ENCODE results near the gene SCCPDH.

SCCPDH gene

DNA sequence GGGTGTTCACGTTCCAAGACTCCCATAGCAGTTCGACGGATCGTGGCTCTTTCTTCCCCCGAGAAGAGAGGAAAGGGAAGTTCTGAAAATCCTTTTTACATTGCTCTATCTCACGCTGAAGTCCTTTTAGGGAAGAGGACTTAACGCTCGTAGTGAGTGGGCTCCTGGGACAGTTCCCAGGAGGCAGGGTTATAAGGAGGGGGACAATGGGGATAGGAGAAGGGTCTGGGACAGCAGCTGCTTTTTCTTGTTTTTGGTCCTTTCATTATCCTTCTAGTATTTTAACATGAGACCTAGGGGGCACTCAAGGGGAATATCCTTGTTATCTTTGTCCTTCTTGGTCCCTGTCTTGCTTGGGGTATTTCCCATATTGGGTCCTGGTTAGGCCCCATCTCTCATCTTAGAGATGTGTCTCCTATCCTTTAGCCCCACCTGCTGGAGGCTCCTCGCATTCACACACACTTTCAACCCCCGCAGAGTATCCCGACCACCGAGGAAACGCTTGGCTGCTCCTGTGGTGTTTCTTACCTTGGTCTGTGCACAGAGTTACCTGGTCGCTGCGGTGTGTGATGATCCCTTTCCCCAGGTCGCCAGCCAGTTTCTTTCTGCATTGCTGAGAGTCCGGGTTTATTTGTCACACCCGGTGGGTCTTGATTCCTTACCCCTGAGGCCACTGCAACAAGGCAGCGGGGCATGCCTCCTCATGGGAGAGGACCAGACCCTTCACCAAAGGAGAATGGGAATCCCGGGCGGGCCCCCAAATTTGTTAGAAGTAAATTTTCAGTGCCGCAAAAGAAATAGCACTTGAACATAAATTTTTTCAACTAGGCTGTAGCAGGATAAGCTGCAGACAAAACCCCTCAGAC lies 29.7 kb downstream of the SCCPDH start:
- peak in 1 of 2 experiments; percentile 3 for DNase-seq

DNA sequence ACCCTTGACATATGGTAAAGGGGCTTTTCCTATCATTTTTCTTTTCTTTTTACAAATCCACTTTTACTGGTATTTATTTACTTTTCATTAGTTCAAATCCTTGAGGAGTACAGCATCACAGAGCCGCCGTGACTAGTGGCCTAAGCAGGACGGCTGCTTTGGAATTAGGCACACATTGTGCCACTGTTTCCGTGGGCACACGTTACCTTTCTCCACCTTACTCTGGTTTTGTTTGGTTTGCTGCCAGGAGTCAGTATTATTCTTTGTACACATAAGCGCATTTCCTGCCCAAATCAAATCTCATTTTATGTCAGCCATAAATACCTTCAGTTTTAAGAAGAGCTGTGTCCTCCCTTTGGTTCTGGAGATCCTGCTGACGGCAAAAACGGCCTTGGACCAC lies 31.2 kb downstream of the SCCPDH start:
- no peak for DNase-seq

DNA sequence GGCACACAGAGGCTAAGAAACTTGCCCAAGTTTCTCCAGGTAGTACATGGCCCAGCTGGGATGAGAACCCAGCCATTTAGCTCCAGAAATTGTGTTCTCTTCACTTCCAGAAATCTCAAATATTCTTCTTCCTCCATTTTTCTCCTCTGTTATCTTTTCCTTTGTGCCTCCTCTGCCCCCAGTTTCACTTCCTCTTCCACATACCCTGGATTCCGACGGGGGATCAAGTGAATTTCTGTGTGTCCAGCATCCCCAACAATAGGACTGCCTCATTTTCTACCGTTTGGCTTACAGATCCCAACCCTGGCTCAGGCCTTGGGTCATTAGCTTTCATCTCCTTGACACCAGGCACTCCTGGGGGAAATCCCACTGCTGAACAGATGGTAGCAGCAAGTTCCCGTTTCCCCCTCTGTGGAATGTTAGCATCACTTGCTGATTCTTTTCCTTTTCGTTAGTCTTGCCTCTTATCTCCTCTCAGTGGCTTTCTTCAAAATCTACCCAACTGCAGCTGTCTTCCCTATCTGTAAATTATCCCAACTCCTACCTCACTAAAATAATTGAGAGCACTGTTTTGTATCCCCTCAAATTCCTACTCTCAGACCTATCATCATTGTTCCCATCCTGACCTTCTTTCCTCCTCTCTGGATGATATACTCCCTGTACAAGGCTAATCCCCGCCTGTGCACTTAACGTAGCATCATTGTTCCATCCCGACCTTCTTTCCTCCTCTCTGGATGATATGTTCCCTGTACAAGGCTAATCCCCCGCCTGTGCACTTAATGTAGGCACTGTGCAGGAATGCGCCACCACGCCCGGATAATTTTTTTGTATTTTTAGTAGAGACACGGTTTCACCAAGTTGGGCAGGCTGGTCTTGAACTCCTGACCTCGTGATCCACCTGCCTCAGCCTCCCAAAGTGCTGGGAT lies 36.5 kb downstream of the SCCPDH start:
- DNase-seq = no peak

DNA sequence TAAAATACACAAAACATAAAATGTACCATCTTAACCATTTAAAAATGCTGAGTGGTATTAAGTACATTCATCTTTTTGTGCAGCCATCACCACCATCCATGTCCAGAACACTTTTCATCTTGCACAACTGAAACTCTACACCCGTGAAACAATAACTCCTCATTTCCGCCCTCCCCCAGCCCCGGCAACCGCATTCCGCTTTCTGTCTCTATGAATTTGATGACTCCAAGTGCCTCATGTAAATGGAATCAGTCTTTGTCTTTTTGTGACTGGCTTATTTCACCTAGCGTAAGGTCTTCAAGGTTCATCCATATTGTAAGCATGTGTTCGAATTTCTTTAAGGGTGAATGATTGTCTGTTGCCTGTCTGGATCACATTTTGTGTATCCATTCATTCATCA lies 37.2 kb downstream of the SCCPDH start:
- peak in 1 of 2 experiments; percentile 20 for DNase-seq

DNA sequence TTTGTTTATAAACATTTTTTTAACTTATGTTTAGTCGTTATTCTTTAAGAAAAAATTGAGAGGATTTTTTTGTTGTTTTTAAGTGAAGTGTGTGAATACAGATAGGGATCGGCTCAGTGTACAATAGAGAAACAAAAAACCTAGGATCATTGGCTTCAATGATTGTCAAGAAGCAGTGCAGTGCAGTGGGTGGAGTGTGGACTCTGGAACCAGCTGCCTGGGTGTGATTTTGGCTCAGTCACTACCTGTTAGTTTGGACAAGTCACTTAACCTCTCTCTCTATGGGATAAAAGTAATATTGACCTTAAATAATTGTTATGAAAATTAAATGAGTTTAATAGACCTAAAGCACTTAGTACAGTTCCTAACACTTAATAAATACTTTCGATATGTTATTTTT lies 41.3 kb downstream of the SCCPDH start:
- DNase-seq = no peak

DNA sequence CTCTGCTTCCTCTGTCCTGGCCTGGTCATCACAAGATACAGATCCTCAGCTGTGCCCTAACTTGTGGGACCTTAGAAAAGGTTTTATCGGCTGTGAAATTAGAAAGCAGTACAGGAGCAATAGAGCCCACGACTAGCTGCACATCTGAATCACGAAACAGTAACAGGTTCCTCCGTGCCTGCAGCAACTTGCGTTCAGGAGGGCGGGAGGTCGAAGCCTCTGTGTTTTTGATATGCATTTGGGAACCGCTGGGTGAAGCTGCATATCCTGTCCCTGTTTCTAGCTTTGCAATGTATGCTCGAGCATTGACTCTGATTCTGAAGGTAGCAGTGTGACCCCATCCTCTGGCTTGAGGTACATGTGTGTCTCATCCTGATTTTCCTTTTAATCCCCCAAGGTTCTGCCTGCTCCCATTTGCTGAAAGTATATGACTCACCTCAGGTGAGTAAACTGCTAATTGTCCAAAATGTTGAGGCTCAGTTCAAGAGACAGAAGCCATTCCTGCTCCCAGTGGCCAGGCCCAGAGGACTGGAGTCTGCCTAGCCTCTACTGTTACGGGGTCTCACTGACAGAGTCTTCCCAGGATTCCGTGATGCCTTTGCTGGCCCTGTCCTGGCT lies 44.3 kb downstream of the SCCPDH start:
- no peak for DNase-seq

DNA sequence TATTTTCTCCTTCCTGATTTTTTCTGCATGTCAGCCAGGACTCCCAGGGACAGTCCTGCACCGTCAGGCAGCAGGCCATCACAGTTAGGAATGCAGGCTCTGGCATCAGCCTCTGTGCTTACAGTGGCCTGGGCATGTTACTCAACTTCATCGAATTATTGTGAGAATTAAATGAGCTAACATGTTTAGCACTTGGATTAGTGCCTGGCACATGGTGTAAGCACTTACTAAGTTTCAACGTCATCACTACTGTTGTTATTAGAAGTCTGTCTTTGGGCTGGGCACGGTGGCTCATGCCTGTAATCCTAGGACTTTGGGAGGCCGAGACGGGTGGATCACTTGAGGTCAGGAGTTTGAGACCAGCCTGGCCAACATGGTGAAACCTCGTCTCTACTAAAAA lies 45.1 kb downstream of the SCCPDH start:
- no peak for DNase-seq

DNA sequence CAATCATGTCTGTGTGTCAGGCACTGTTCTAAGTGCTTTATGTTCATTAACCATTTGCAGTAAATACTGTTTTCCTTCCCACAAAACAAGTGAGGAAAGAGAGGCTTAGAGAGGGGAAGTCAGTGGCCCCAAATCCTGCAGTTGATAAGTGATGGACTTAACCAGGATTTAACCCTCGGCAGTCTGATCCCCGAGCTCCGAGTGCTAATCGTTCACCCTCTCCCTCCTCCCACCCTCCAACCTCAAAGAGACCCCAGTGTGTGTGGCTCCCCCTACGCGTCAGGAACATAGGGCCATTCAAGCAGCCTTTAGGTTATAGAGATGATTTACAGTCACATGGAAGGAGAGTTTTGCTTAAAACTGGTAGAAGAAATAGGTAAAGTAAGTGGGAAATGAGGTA lies 47.2 kb downstream of the SCCPDH start:
- no peak for DNase-seq

DNA sequence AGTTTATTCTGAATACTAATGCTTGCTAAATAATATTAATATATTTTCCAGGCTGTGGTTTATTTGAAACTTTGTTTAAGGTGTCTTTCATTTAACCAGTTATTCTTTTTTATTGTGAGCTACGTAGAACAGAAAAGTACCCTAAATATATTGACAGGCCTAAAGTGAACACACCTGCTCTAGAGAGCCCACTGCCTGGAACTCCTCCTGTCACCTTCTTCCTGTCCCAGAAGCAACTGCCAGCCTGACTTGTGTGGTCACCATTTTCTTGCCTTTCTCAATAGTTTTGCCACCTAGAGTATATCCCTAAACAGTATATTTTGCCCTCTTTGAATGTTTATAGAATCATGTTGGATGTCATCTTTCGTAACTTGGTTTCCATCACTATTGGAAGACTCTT lies 48.5 kb downstream of the SCCPDH start:
- DNase-seq = no peak

DNA sequence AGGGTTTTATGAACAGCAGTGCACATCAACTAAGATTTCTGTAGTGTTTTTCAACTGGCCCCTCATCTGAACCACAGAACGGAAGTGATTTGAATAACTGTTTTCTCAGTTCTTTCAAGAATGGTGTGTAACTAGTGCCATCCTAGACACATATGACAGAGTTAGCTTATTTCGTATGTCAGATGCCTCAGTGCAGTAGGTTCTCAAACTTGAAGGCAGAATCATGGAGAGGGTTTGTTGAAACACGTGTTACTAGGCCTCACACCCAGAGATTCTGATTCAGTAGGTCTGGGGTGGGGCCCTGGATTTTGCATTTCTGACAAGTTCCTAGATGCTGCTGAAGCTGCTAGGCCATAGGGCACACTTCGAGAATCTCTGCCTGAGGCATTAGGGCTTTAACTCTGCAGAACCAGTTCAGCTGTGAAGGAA lies 49.0 kb downstream of the SCCPDH start:
- DNase-seq = no peak

DNA sequence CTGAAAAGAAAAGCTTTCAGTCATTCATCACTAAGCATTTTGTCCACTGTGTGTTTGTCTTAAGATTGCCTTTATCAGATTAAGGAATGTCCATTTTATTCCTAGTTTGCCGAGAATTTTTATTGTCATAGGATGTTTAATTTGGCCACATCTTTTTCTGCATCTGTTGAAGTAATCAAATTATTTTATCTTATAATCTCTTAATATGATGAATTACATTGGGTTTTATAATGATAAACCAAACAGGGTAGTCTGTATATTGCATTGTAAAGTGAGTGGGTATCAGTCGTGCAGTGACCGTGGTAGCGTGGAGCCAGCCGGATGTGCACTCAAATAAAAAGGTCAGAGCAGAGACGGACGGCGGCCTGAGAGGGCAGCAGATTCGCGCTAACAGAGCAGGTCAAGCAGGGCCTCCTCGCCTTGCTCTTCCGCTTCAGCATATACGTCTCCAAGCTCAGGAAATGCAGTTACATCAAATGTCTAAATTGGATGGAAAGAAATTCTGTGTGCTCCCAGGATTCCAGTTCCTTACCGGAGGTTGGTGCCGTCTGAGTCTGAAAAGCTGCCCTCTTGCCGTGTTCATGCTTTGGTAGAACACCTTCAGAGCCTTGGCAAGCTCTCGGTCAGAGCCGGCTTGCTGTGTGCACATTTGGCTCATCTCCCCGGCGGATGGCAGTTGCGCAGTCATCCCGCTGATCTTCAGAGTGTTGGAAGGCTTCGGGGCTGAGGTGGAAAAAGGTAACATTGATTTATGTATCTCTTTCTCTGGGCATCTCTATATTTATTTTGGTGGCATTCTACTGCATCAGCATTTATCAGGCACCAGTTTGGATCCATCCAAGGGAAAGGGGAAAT lies 51.5 kb downstream of the SCCPDH start:
- no peak for DNase-seq

DNA sequence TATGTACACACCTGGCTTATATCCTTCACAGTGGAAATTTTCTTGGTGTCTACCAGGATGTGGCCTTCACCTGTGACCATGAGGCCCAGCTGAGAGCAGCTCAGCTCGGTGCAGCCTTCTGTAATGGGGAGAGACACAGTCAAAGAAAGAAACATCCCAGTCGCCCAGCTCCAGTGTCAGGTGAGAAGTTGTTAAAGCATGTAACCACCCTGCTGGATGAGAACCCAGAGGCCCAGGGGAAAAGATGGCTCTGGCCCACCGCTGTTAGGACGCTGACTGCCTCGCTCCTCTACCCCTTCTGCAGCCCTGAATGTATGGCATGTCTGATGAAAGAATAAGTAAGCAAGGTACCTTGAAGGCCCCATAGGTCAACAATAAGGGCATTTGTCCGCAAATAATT lies 52.7 kb downstream of the SCCPDH start:
- no peak for DNase-seq

DNA sequence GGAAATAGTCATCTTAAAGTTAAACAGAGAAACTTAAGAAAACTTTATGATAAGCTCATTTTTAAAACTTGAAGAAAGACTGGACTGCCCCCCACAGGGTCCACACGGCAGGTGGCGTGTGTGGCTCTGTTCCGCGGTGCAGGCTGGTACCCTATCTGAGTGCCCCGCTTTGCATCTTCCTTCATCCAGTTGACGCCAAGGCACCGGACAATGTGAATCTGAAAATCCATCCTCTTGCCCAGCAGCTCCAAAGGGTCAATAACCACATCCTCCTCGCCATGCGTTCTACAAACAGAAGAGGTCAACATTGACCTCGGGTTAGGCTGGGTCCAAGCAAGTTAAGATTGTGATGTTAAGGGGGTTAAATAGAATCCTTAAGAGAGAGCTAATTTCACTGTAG lies 54.5 kb downstream of the SCCPDH start:
- DNase-seq = no peak

DNA sequence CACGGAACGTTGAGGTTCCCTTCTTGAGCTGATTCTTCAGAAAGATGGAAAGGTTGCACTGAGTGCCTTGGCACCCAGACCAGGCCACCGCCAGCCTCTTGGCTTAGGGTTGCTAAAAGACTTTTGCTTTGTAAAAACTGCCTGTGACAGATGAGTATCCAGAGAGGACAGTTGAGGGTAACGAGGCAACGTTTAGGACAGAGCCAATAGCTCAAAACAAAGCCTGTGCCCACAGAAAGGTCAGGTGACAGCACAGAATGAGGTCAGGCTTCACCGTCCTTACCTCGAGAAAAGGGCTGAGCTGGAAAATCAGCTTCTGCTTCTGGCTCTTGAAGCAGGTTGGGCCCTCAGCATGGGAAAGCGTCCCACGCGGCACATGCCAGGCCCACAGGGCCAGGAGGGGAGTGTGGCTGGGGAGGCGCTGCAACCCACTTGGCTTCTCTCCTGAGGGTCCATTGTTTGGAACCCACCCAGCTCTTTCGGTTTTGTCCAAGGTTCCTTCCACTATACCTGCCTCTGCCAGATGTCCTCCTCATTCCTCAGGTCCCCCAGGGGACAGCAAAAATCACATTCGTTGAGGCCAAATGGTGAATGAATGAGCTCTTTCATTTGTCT lies 55.5 kb downstream of the SCCPDH start:
- no peak for DNase-seq

DNA sequence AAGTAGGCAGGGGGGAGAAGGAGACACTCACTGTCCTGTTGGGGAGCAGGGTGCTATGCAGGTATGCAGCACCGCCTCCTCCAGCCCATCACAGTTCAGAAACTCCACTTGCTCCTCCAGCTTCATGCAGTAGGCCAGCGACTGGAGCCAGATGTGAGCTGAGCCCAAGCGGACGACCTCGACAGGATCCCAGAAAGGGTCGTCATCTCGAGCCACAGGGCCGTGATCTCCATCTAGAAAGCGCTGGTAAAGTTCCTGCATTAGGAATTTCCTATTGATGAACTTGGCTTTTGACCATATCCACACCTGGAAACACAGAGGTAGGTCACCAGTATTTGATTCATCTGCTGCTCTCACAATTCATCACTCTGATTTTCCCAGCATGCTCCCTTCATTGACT lies 56.1 kb downstream of the SCCPDH start:
- DNase-seq = no peak

DNA sequence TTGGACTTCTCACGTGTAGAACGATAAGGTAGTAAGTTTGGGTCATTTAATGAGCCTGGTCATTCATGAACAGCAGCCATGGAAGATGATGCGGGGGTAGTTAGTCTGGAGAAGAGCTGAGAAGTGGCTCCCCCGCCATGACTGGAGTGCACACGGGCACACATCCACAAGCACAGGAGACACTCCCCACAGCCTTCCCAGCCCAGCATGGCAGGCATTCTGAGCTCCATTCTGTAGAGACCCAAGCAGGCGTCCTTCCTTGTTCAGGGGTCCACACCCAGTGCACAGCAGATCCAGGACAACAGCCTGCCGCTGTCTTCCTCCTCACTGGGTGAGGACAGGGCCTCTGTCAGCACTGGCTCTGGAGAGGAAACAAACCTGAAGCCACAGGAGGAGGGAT lies 57.0 kb downstream of the SCCPDH start:
- DNase-seq = no peak

DNA sequence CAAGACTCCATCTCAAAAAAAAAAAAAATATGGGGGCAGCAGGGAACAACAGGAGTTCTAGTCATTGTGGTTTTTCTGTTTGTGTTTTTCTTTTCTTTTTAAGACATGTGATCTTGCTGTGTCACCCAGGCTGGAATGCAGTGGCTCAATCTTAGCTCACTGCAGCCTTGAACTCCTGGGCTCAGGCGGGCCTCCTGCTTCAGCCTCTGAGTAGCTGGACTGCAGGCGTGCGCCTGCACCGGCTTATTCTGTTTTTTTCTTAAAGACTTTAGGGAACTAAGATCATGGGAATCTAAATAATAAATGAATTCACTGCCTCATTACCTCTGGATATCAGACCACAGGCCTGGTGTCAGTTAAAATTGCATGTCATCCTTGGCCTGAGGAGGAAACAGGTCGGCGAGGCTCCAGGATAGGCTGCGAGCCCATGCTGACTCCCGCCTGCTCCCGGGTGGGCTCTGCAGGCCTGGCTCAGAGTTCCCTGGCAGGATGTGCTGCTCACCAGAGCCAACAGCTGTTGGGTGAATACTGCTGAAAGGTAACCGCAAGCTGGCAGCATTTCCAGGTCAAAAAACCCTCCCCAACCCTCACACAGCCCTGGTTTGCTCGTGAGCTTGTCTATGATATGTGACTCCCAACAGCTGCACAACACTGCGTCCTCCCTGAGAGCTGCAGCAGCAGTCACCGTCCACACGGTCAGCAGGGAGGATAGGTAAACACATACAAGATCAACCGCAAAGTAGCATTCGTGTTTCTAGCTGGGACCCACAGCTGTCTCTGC lies 58.1 kb downstream of the SCCPDH start:
- peak; percentile 31 to 72 for DNase-seq

DNA sequence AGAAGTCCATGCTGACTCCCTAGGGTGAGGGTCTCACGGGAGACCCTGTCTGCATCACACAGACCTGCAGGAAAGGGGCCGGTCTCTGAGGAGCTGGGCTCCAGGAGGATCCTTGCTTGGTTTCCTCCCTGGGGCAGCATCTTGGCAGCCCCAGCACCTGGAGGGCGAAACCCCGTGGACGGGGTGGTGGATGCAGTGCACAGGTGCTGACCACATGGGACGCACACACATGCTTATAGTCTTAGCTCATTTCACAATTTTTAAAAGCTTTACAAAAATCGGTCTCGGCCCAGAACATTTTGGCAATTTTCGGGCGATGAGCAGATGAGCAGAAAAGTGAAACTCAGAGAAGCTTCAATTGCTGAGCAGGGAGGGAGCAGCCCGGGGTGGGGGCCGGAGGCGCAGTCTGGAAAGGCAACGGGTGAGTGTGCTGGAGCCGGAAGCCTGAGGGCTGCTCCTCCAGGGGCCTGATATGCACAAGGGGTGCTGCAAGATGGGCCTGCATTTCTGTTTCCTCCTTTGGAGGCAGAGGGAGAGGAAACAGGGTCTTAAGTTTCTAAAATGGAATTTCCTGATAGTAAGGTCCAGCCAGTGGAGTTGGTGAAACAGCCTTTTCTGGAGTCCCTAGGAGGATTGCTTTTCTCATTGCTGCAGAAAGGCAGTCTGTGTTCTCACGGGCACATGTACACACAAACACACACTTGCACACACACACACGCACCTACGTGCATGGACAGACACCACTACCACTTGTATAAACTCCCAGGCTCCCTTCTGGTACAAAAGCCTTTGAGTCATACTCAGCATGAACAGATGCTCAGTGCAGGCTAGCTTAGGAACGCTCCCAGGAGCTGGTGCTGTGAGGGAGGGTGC lies 60.6 kb downstream of the SCCPDH start:
- no peak for DNase-seq

DNA sequence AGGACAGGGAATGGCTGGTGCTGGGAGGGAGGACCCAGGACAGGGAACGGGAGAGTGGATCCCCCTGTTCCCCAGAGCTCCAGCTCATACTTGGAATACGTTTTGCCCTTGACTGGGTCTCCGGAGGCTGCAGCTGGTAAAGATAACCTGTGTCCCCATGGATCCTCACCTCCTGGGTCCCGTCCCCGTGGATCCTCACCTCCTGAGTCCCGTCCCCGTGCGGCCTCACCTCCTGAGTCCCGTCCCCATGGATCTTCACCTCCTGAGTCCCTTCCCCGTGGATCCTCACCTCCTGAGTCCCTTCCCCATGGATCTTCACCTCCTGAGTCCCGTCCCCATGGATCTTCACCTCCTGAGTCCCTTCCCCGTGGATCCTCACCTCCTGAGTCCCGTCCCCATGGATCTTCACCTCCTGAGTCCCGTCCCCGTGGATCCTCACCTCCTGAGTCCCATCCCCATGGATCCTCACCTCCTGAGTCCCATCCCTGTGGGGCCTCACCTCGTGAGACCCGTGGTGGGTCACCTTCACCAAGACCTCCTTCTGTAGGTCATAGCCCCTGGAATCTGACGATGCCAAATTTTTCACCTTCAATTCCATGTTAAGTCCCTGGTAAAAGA lies 61.4 kb downstream of the SCCPDH start:
- DNase-seq = no peak
